ENCODE measurements around the gene CDHR3.

DNA sequence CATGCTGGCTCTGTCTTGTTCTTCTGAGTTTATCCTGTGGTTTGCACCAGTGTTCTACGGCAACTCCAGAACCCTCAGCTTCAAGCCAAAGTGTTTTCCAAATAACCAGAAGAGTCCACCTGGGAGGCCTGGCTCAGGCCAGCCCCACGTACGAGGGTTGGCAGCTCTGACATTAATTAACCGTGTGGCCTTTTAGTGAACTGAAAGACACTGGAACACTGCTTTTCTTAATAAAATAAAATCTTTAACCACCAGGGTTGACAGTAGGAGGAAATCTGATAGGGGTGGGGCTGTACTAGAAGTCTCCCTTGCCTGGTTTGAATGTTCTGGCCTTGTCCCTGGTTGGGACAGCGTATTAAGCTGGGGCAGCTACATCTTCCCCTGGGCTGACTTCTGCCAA, 84.1 kb downstream of the CDHR3 start:
- no peak for TF ChIP-seq PHF8 (conservative IDR thresholded peaks at IDR 0.05; ENCODE audit: low read depth, low read length)
- no peak for TF ChIP-seq POLR2A (IDR thresholded peaks at IDR 0.05; ENCODE audit: control extremely low read depth in 1 of 2, low read depth in 2 of 2, low read length in 2 of 2)
- TF ChIP-seq CHD2 (IDR thresholded peaks at IDR 0.05; ENCODE audit: low read length) = no peak
- TF ChIP-seq, protein P1, sequence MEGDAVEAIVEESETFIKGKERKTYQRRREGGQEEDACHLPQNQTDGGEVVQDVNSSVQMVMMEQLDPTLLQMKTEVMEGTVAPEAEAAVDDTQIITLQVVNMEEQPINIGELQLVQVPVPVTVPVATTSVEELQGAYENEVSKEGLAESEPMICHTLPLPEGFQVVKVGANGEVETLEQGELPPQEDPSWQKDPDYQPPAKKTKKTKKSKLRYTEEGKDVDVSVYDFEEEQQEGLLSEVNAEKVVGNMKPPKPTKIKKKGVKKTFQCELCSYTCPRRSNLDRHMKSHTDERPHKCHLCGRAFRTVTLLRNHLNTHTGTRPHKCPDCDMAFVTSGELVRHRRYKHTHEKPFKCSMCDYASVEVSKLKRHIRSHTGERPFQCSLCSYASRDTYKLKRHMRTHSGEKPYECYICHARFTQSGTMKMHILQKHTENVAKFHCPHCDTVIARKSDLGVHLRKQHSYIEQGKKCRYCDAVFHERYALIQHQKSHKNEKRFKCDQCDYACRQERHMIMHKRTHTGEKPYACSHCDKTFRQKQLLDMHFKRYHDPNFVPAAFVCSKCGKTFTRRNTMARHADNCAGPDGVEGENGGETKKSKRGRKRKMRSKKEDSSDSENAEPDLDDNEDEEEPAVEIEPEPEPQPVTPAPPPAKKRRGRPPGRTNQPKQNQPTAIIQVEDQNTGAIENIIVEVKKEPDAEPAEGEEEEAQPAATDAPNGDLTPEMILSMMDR (IDR thresholded peaks at IDR 0.05; ENCODE audit: control extremely low read depth in 1 of 3, insufficient read depth in 1 of 3, low read depth in 1 of 3, low read length in 3 of 3) = no peak
- no peak for TF ChIP-seq ZNF274 (IDR thresholded peaks at IDR 0.05; ENCODE audit: borderline replicate concordance, extremely low read depth, low read length)
- TF ChIP-seq EZH2 (IDR thresholded peaks at IDR 0.05; ENCODE audit: low read depth, low read length, severe bottlenecking) = no peak
- no peak for TF ChIP-seq TEAD4 (IDR thresholded peaks at IDR 0.05; ENCODE audit: low read depth, low read length)
- TF ChIP-seq FOSL1 (IDR thresholded peaks at IDR 0.05; ENCODE audit: insufficient read depth, low read depth, low read length) = no peak
- TF ChIP-seq SP1 (IDR thresholded peaks at IDR 0.05; ENCODE audit: low read depth, low read length) = no peak
- TF ChIP-seq GABPA (IDR thresholded peaks at IDR 0.05; ENCODE audit: borderline replicate concordance, insufficient read depth, low read length) = no peak
